NCI-H82 (cell line): Measurements from ENCODE around the gene CAMSAP3.

Source experiments
- DNase-seq: peaks from one replicate; lab custom pipeline; 2025; lab: John Stamatoyannopoulos, UW

Gene CAMSAP3

GRCh38 chr19:7632340-7633203, 36.9 kb downstream of the CAMSAP3 start:
- no peak for DNase-seq

- DNase-seq = no peak
Observed at GRCh38 chr19:7633698-7634097, 38.0 kb downstream of the CAMSAP3 start, which contains the start of gene PCP2. Gene PCP2 (minus strand): TSS chr19:7633719. CDS start chr19:7633457, 262 bp downstream.

- no peak for DNase-seq
Observed at GRCh38 chr19:7635670-7636069, 40.0 kb downstream of the CAMSAP3 start.

- peak; percentile 44 for DNase-seq
Observed at GRCh38 chr19:7636317-7636690, 40.6 kb downstream of the CAMSAP3 start.

GRCh38 chr19:7636691-7637373, 41.2 kb downstream of the CAMSAP3 start, which contains the start of gene STXBP2:
Gene STXBP2 (plus strand): TSS chr19:7637110. CDS start chr19:7637150, 40 bp downstream.
- DNase-seq = peak; percentile 64

- no peak for DNase-seq
Observed at GRCh38 chr19:7637374-7638256, 42.0 kb downstream of the CAMSAP3 start.

GRCh38 chr19:7638802-7639465, 43.3 kb downstream of the CAMSAP3 start:
- DNase-seq = peak; percentile 91

GRCh38 chr19:7639863-7640348, 44.2 kb downstream of the CAMSAP3 start:
- no peak for DNase-seq

- DNase-seq = no peak
Observed at GRCh38 chr19:7640803-7641202, 45.1 kb downstream of the CAMSAP3 start.

- peak; percentile 10 for DNase-seq
Observed at GRCh38 chr19:7641290-7642276, 45.9 kb downstream of the CAMSAP3 start.

- no peak for DNase-seq
Observed at GRCh38 chr19:7642295-7643030, 46.8 kb downstream of the CAMSAP3 start.

- no peak for DNase-seq
Observed at GRCh38 chr19:7643031-7643415, 47.4 kb downstream of the CAMSAP3 start.

- peak; percentile 15 for DNase-seq
Observed at GRCh38 chr19:7643629-7644549, 48.2 kb downstream of the CAMSAP3 start.

GRCh38 chr19:7644550-7644877, 48.9 kb downstream of the CAMSAP3 start:
- no peak for DNase-seq

- DNase-seq = no peak
Observed at GRCh38 chr19:7645163-7645562, 49.5 kb downstream of the CAMSAP3 start.

GRCh38 chr19:7645656-7646425, 50.2 kb downstream of the CAMSAP3 start:
- DNase-seq = no peak

GRCh38 chr19:7646426-7646700, 50.7 kb downstream of the CAMSAP3 start:
- no peak for DNase-seq

GRCh38 chr19:7647156-7647555, 51.5 kb downstream of the CAMSAP3 start:
- no peak for DNase-seq
